ENCODE results near the gene RPS19.
"Not testable (repeated sequence)": the region's sequence is repeated elsewhere in the genome, so short reads cannot be mapped to it uniquely, and the experiment has no call there.

The RPS19 gene

GRCh38 chr19:41860419-41861115 is 512 bp downstream of the RPS19 start:
- DNase-seq, result no peak

GRCh38 chr19:41861116-41861768 is 1.2 kb downstream of the RPS19 start:
- no peak for DNase-seq

- no peak for DNase-seq
These were observed 1.8 kb downstream of the RPS19 start for GRCh38 chr19:41861846-41862245.

- no peak for DNase-seq
These were observed 2.5 kb downstream of the RPS19 start for GRCh38 chr19:41862445-41862986.

- no peak for DNase-seq
These were observed 3.3 kb downstream of the RPS19 start for GRCh38 chr19:41863209-41863931.

GRCh38 chr19:41864374-41864773 is 4.3 kb downstream of the RPS19 start:
- no peak for DNase-seq

- peak; percentile 56 for DNase-seq
These were observed 6.2 kb downstream of the RPS19 start for GRCh38 chr19:41866284-41866683.

- peak; percentile 45 for DNase-seq
These were observed 8.3 kb downstream of the RPS19 start for GRCh38 chr19:41868120-41868988.

- DNase-seq, result peak; percentile 49
These were observed 8.9 kb downstream of the RPS19 start for GRCh38 chr19:41868989-41869300.

GRCh38 chr19:41869374-41869955 is 9.4 kb downstream of the RPS19 start:
- peak; percentile 61 for DNase-seq

- peak; percentile 51 for DNase-seq
These were observed 10.4 kb downstream of the RPS19 start for GRCh38 chr19:41870401-41870873.

- DNase-seq, result peak; percentile 62
These were observed 11.7 kb downstream of the RPS19 start for GRCh38 chr19:41871573-41872383.

GRCh38 chr19:41872384-41872774 is 12.3 kb downstream of the RPS19 start:
- peak; percentile 55 for DNase-seq

- peak; percentile 95 for DNase-seq
These were observed 13.0 kb downstream of the RPS19 start for GRCh38 chr19:41872775-41873647.

- not testable (repeated sequence) for DNase-seq
These were observed 15.9 kb downstream of the RPS19 start for GRCh38 chr19:41875973-41876372.

- DNase-seq, result peak; percentile 45
These were observed 17.1 kb downstream of the RPS19 start, which contains the start of gene CD79A for GRCh38 chr19:41876847-41877832. CD79A (plus strand) TSS chr19:41877279; CDS start chr19:41877305, 26 bp downstream.

- peak; percentile 46 for DNase-seq
These were observed 18.2 kb downstream of the RPS19 start for GRCh38 chr19:41877916-41878905.

GRCh38 chr19:41879080-41879479 is 19.0 kb downstream of the RPS19 start:
- DNase-seq, result peak; percentile 48

Measured in islet precursor cell (in vitro differentiated cells).